B cell (primary cell): Measurements from ENCODE around the gene KRT75.

Experiments
- EZH2 ChIP-seq: IDR thresholded peaks from 2 replicates; pipeline ENCODE4 v1.6.1; 2012; ENCODE audit warnings: borderline replicate concordance, low read depth, mild to moderate bottlenecking, moderate library complexity, low read length; ENCODE audit not compliant: insufficient read depth, poor library complexity, severe bottlenecking
- TF ChIP-seq, protein P1 (sequence below): fragments of 200-600 bp; IDR thresholded peaks from one replicate; pipeline ENCODE4 v1.8.0; 2022; ENCODE audit warnings: antibody characterized with exemption, mild to moderate bottlenecking

DNA sequence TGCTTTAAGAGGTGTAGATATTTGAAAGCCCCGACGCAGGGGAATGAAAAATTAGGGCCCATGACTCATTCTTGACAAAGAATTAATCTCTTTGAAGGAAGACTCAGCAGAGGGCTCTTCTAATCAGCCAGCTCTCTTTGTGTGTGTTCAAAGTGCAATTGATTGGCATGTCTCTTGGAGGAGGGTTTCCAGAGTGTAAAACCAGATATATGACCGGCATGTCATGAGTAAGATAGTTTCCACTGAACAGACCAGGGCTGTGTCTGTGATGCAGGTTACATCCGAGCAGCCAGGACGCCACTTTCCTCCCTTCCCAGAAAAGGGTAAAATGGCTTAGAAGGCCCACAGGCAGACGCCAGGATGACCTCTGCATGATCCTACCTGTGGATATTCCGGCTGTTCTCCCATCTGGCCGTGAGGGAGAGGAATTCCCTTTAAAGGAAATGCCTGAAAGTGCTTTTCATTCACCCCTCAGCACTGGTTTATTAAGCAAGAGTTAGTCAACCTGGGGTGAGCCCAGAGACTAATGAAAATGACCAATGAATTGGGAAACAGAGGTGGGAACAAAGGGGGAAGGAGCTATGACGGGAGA is 7.2 kb upstream of the KRT75 start:
- TF ChIP-seq, protein P1, sequence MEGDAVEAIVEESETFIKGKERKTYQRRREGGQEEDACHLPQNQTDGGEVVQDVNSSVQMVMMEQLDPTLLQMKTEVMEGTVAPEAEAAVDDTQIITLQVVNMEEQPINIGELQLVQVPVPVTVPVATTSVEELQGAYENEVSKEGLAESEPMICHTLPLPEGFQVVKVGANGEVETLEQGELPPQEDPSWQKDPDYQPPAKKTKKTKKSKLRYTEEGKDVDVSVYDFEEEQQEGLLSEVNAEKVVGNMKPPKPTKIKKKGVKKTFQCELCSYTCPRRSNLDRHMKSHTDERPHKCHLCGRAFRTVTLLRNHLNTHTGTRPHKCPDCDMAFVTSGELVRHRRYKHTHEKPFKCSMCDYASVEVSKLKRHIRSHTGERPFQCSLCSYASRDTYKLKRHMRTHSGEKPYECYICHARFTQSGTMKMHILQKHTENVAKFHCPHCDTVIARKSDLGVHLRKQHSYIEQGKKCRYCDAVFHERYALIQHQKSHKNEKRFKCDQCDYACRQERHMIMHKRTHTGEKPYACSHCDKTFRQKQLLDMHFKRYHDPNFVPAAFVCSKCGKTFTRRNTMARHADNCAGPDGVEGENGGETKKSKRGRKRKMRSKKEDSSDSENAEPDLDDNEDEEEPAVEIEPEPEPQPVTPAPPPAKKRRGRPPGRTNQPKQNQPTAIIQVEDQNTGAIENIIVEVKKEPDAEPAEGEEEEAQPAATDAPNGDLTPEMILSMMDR = no peak
- no peak for TF ChIP-seq EZH2
